Measurements from ENCODE around the gene TBC1D10A. TPM values are rescaled to one million over a fixed set of nuclear protein-coding genes. Genes with fewer than 3 reads are reported as not detected.

The TBC1D10A gene
- total and polyA plus RNA-seq, 2 experiments from 2014 or later = 3.3 to 8.8 TPM

- H3K27me3 ChIP-seq (ENCODE audit: insufficient read depth) = no peaks in the 10 kb centered on the region
- no peak overlapping the region for H3K27ac Mint-ChIP-seq
- H4K20me1 ChIP-seq (replicated peaks; ENCODE audit: insufficient read depth) = no peaks in the 10 kb centered on the region
- DNase-seq (ENCODE audit: low spot score) = no peak
- no peak for ATAC-seq
- no peak overlapping the region for H2AFZ ChIP-seq
- no peak for TF ChIP-seq EZH2phosphoT487 (IDR thresholded peaks at IDR 0.05; ENCODE audit: unreplicated experiment)
- no peak for TF ChIP-seq REST (IDR thresholded peaks at IDR 0.05; ENCODE audit: unreplicated experiment)
- TF ChIP-seq, protein P1, sequence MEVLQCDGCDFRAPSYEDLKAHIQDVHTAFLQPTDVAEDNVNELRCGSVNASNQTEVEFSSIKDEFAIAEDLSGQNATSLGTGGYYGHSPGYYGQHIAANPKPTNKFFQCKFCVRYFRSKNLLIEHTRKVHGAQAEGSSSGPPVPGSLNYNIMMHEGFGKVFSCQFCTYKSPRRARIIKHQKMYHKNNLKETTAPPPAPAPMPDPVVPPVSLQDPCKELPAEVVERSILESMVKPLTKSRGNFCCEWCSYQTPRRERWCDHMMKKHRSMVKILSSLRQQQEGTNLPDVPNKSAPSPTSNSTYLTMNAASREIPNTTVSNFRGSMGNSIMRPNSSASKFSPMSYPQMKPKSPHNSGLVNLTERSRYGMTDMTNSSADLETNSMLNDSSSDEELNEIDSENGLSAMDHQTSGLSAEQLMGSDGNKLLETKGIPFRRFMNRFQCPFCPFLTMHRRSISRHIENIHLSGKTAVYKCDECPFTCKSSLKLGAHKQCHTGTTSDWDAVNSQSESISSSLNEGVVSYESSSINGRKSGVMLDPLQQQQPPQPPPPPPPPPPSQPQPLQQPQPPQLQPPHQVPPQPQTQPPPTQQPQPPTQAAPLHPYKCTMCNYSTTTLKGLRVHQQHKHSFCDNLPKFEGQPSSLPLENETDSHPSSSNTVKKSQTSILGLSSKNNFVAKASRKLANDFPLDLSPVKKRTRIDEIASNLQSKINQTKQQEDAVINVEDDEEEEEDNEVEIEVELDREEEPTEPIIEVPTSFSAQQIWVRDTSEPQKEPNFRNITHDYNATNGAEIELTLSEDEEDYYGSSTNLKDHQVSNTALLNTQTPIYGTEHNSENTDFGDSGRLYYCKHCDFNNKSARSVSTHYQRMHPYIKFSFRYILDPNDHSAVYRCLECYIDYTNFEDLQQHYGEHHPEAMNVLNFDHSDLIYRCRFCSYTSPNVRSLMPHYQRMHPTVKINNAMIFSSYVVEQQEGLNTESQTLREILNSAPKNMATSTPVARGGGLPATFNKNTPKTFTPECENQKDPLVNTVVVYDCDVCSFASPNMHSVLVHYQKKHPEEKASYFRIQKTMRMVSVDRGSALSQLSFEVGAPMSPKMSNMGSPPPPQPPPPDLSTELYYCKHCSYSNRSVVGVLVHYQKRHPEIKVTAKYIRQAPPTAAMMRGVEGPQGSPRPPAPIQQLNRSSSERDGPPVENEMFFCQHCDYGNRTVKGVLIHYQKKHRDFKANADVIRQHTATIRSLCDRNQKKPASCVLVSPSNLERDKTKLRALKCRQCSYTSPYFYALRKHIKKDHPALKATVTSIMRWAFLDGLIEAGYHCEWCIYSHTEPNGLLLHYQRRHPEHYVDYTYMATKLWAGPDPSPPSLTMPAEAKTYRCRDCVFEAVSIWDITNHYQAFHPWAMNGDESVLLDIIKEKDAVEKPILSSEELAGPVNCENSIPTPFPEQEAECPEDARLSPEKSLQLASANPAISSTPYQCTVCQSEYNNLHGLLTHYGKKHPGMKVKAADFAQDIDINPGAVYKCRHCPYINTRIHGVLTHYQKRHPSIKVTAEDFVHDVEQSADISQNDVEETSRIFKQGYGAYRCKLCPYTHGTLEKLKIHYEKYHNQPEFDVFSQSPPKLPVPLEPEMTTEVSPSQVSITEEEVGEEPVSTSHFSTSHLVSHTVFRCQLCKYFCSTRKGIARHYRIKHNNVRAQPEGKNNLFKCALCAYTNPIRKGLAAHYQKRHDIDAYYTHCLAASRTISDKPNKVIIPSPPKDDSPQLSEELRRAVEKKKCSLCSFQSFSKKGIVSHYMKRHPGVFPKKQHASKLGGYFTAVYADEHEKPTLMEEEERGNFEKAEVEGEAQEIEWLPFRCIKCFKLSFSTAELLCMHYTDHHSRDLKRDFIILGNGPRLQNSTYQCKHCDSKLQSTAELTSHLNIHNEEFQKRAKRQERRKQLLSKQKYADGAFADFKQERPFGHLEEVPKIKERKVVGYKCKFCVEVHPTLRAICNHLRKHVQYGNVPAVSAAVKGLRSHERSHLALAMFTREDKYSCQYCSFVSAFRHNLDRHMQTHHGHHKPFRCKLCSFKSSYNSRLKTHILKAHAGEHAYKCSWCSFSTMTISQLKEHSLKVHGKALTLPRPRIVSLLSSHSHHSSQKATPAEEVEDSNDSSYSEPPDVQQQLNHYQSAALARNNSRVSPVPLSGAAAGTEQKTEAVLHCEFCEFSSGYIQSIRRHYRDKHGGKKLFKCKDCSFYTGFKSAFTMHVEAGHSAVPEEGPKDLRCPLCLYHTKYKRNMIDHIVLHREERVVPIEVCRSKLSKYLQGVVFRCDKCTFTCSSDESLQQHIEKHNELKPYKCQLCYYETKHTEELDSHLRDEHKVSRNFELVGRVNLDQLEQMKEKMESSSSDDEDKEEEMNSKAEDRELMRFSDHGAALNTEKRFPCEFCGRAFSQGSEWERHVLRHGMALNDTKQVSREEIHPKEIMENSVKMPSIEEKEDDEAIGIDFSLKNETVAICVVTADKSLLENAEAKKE (CRISPR knock-in tag; IDR thresholded peaks at IDR 0.05) = no peak
- no peak for TF ChIP-seq ZNF114 (CRISPR knock-in tag; IDR thresholded peaks at IDR 0.05)
- TF ChIP-seq STAT1 (IDR thresholded peaks at IDR 0.05; ENCODE audit: unreplicated experiment) = no peak
- no peak for TF ChIP-seq CREB1 (CRISPR knock-in tag; IDR thresholded peaks at IDR 0.05; ENCODE audit: low read depth)
- no peak for TF ChIP-seq EZH2 (IDR thresholded peaks at IDR 0.05; ENCODE audit: low read depth, unreplicated experiment)
- TF ChIP-seq ZNF331 (CRISPR knock-in tag; IDR thresholded peaks at IDR 0.05; ENCODE audit: low read depth) = no peak
- TF ChIP-seq POLR2AphosphoS5 (IDR thresholded peaks at IDR 0.05; ENCODE audit: low read depth) = no peak
- TF ChIP-seq ETS1 (IDR thresholded peaks at IDR 0.05) = no peak
- TF ChIP-seq, protein P2, sequence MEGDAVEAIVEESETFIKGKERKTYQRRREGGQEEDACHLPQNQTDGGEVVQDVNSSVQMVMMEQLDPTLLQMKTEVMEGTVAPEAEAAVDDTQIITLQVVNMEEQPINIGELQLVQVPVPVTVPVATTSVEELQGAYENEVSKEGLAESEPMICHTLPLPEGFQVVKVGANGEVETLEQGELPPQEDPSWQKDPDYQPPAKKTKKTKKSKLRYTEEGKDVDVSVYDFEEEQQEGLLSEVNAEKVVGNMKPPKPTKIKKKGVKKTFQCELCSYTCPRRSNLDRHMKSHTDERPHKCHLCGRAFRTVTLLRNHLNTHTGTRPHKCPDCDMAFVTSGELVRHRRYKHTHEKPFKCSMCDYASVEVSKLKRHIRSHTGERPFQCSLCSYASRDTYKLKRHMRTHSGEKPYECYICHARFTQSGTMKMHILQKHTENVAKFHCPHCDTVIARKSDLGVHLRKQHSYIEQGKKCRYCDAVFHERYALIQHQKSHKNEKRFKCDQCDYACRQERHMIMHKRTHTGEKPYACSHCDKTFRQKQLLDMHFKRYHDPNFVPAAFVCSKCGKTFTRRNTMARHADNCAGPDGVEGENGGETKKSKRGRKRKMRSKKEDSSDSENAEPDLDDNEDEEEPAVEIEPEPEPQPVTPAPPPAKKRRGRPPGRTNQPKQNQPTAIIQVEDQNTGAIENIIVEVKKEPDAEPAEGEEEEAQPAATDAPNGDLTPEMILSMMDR (conservative IDR thresholded peaks at IDR 0.05; ENCODE audit: low read depth in 2 of 2) = no peak
- TF ChIP-seq JUNB (IDR thresholded peaks at IDR 0.05; ENCODE audit: unreplicated experiment) = no peak
- TF ChIP-seq NANOG (IDR thresholded peaks at IDR 0.05; ENCODE audit: borderline replicate concordance) = no peak
- no peak overlapping the region for H3K4me2 ChIP-seq
- H3K4me3 ChIP-seq = no peak overlapping the region
- peaks cover 19% of the 10 kb centered on the region for H3K4me1 ChIP-seq (ENCODE audit: insufficient read depth)
- no peaks in the 10 kb centered on the region for H3F3A ChIP-seq (replicated peaks; ENCODE audit: low read depth)
- no peak overlapping the region for H3K4me3 Mint-ChIP-seq
- H3K9me3 Mint-ChIP-seq = no peaks in the 10 kb centered on the region
- H3K9me2 ChIP-seq (ENCODE audit: insufficient read depth) = no peaks in the 10 kb centered on the region
- H3K36me3 Mint-ChIP-seq (ENCODE audit: low read depth) = no peaks in the 10 kb centered on the region
- peaks cover 14% of the 10 kb centered on the region for H3K27me3 Mint-ChIP-seq (ENCODE audit: insufficient read depth, low read depth, poor library complexity)
- H3K27ac ChIP-seq (ENCODE audit: low read depth) = no peak overlapping the region
- no peaks in the 10 kb centered on the region for H3K36me3 ChIP-seq (ENCODE audit: insufficient read depth)
- no peaks in the 10 kb centered on the region for H3K79me2 ChIP-seq (replicated peaks; ENCODE audit: insufficient read depth)
- peaks cover 36% of the 10 kb centered on the region for H3K4me1 Mint-ChIP-seq
These were observed 75.0 kb downstream of the TBC1D10A start for GRCh38 chr22:30251711-30252110.
